Middle frontal gyrus (tissue), 1 donor: ENCODE measurements around the gene PRSS16.

ENCODE experiments used
- DNase-seq: peaks from one replicate; pipeline ENCODE4 v3.0.0-alpha.2; 2015; ENCODE audit warnings: low spot score; ENCODE audit errors: extremely low spot score

Gene PRSS16

GRCh38 chr6:27283279-27283678 is 35.8 kb downstream of the PRSS16 start:
- DNase-seq, result no peak

DNA sequence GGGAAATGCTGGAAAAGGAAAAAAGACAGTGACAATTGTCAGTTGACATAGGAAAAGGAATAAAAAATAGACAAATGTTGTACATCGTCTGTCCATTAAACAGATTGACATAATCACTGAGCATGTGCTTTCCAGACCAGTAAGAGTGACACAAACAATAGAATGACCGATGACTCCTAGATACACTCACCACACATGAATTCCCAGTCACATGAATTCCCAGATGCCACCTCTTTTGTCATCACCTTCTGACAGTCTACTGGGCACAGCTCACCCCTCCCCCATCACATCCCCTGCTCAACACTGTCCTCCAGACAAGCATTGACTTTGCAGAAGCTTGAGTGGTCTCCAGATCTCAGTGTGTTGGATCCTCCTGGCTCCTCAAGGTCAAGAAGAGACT is 38.6 kb downstream of the PRSS16 start:
- no peak for DNase-seq

DNA sequence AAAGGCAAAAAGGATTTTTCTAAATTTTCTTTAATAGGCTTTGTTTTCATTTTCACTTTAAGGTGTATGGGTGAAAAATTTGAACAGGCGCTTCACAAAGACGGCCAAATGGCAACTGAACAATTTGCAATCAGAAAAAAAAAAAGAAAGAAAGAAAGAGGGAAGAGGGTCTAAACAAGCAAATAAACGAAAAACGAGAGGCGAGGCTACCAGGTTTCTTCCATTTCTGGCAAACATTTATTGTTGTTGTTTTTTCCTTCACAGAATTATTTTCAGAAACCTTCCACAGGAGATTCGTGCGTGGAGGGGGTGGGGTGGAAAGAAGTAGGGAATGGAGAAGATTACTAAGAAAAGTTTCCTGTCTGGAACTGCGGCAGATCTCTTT is 40.2 kb downstream of the PRSS16 start:
- DNase-seq, result no peak

DNA sequence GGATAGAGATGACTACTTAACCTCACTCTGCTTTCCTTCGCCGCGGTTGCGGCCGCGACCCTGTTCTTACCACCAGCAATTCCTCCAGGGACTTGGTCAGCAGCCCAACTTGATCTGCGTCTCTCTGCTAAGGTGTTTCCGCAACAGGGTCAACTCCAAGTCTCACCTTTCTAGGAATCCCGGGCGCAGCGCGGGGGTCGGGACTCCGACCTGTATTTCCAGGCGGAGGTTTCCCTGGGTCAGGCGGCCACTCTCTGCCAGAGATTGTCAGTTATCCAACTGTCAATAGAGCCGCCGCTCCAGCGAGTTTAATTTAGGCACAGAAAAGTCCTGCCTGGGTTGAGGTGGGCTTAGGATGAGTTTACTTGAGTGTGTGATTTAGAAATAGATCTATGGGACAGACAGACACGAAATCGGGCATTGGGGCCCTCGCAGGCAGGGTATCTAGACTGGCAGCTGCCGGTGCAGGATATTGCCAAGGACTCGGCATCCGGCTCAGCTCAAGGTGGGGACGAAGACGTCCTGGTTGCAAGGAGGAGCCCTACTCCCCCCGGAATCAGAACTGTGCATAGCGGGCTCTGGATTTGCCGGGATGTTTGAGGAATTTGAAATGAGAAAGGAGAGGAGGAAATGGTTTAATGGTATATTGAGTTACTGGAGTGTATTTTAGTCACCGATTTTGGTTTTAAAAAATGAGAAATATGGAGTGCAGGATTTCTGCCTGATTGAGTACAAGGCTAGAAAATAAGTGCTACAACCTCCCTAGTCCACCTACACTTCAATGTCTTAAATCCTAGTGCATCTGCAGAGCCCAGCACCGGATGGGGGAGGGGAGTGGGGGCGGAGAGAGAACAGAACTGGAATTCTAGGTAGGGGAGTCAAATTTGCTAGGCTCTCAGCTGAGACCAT is 40.9 kb downstream of the PRSS16 start:
- DNase-seq, result no peak

- DNase-seq, result no peak
Measured at GRCh38 chr6:27290065-27290849, 42.8 kb downstream of the PRSS16 start.

DNA sequence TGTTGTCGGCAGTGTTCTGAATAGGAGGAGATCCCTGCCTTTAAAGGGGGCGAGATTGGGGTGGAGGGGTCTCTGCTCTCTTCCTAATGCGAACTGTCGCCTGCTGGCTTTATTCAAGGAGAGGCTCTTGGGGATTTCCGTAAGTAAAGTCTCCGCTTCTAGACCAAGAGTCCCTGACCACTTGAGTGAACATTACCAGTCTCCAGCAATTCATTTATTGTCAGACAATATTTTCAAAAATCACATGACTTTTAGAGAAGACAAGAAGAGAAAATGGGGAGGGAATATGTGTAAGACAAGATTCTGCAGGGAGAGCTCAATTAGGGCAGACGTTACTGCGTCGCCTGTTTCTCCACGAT is 43.3 kb downstream of the PRSS16 start:
- no peak for DNase-seq

- DNase-seq, result no peak
Measured at GRCh38 chr6:27293436-27294098, 46.1 kb downstream of the PRSS16 start.

GRCh38 chr6:27294409-27294808 is 46.9 kb downstream of the PRSS16 start:
- DNase-seq, result no peak

DNA sequence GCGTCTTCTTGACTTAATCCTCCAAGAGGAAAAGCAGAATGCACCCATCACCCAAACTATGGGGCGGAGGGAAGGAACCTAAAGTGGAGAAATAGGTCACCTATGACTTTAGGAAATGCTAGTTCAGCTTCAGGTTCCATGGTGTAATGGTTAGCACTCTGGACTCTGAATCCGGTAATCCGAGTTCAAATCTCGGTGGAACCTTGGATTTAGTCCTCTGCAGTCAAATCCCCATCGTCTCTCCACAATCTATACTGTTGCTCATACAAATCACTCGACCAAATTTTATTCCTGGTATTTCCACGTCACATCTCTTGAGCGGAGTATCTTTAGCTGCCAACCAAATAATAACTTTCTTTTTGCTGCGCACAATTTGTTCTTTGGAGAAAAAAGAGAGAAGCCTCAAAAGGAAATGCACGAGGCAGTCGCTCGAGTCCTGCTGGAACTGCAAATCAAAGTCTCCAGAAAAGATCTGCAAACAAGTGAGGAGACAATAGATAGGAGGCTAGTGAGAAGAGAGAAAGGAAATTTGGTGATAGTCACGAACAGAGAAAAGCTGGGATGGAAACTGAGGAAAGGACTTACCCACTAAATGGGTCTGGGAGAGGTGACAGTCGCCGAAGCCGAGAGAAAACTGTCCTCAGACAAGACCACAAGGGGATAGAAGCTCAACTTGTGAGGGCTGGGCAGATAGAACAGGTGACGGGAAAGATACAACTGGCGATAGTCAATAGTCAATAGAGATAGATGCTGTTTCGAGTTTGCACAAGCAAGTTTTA is 48.0 kb downstream of the PRSS16 start:
- no peak for DNase-seq

GRCh38 chr6:27296106-27296783 is 48.7 kb downstream of the PRSS16 start:
- DNase-seq, result no peak

GRCh38 chr6:27297484-27297856 is 50.0 kb downstream of the PRSS16 start:
- DNase-seq, result no peak

DNA sequence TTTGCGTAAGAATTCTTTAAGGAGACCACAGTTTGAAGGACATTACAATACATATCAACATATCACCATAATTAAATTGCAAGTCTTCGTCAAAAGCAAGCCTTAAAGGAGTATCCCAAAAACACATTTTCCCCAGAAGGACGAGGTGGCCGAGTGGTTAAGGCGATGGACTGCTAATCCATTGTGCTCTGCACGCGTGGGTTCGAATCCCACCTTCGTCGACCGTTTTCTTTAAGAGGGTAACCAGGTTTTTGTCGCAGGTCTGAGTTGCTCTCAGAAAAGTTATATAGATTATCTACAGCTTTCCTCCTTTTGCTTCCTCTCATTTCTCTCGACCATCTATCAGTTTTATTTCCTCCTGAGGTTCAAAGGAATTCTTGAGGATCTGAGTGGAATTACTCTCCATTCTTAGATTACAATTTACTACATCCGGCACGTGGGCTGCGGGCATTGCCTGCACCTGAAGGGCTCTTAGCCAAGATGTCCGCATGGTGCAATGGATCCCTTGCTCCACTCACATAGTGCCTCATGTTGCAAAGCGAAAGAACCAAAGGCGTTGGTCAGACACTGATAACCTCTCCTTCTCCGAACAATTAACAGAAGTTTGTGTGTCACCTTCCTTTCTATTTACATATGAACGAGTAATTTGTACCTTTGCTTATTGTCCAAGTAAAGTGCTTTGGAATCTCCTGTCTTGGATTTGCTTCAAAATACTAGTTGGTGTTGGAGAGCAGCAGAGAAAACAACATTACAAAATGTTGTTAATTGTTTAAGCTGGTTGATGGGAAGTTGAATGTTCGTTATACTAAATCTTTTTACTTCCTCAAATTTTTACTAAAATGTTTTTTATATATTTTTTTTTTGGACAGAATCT is 50.6 kb downstream of the PRSS16 start:
- no peak for DNase-seq

DNA sequence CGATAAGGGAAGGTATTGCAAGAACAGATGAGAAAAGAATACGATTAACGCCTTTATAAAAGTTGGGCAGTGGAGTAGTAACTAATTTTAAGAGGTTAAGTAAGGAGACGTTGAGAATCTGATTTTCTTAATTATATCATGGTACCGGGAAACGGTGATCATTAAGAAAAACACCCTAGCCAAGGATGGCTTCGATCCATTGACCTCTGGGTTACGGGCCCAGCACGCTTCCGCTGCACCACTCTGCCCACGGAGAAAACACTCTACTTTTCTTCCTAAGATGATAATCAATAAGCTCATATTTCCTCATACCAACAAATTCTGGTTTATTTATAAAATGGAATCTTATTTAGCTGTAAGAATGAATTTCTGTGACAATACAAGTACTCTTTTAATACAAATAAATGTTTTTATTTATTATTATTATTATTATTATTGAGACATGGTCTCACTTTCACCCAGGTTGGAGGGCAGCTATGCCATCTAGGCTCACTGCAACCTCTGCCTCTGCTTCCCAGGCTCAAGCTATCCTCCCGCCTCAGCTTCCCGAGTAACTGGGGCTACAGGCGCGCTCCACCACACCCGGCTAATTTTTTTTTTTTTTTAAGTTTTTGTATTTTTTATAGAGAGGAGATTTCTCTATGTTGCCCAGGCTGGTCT is 56.2 kb downstream of the PRSS16 start:
- DNase-seq, result no peak
